Right atrium auricular region (tissue), 2 donors: ENCODE measurements around the gene IRS2. TPM values are rescaled to one million over a fixed set of nuclear protein-coding genes. Genes with fewer than 3 reads are reported as not detected.

Source experiments
- DNase-seq: peaks from one replicate; pipeline ENCODE4 v3.0.0-alpha.2; 2019; ENCODE audit warnings: low spot score
- H3K27ac ChIP-seq, 2 donors: fragments of 200-600 bp; sonication (generic); 1 replicate in 1 of 2; 2 replicates in 1 of 2; pipeline ENCODE4 v1.5.1; 2016 to 2019
- H3K27me3 ChIP-seq, 2 donors: fragments of 200-600 bp; sonication (generic); one replicate each; pipeline versions ENCODE4 v1.5.1 to v1.6.0; 2017 to 2019
- H3K36me3 ChIP-seq: fragments of 200-600 bp; sonication (generic); one replicate; pipeline ENCODE4 v1.5.1; 2016
- H3K4me1 ChIP-seq, 2 donors: fragments of 200-600 bp; sonication (generic); one replicate each; pipeline versions ENCODE4 v1.5.1 to v1.6.0; 2017 to 2019
- H3K4me3 ChIP-seq, 2 donors: fragments of 200-600 bp; sonication (generic); 1 replicate in 1 of 2; 2 replicates in 1 of 2; pipeline ENCODE4 v1.5.1; 2017 to 2019; ENCODE audit warnings: mild to moderate bottlenecking in 1 of 2, moderate library complexity in 1 of 2
- H3K9me3 ChIP-seq, 2 donors: fragments of 200-600 bp; sonication (generic); one replicate each; pipeline ENCODE4 v1.5.1; 2019
- total RNA-seq, 2 donors: library from RNA; depleted of rRNA; stranded (reverse); fragments of >200 nt; gene quantifications; one replicate each; pipeline ENCODE4 v1.1.0, GENCODE V29; 2016
- TF ChIP-seq, protein P1 (sequence below), 2 donors: fragments of 200-600 bp; sonication (generic); IDR thresholded peaks; one replicate each; pipeline ENCODE4 v1.5.1; 2019; ENCODE audit warnings: antibody characterized with exemption in 2 of 2

Gene IRS2
- total RNA-seq, 2 donors from 2014 or later: 21.2 to 57.6 TPM

DNA sequence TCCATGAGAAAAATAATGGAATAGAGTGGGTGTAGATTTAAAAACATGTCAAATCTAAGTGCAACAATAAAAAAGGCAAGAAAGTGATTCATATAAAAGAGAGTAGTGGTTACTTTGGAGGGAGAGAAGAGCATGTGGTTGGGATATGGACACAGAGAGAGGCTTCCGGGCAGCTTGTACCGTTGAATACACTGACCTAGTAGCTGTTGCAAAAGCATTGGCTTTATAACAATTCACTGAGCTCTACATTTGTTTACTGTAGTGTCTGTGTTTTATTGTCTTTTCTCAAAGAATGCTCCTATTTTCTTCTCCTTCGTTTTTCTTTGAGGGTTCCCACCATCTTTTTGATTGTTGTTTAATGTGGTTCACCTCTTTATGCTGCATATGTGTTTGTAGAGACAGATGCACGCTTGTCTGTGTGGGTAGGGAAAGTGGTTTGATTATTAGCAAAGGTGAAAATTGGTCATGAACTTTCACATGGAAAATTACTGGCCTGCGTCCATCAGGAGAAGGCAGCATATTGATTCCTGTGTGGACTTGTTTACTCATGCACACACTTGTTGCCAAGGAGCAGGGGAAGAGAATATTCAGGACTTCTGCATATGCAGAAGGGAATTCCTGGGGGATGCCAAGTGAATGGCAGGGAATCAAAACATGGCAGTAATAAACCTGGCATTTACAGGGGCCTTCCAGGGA lies 29.9 kb upstream of the IRS2 start:
- H3K9me3 ChIP-seq: no peaks in the 10 kb centered on the region
- TF ChIP-seq, protein P1, sequence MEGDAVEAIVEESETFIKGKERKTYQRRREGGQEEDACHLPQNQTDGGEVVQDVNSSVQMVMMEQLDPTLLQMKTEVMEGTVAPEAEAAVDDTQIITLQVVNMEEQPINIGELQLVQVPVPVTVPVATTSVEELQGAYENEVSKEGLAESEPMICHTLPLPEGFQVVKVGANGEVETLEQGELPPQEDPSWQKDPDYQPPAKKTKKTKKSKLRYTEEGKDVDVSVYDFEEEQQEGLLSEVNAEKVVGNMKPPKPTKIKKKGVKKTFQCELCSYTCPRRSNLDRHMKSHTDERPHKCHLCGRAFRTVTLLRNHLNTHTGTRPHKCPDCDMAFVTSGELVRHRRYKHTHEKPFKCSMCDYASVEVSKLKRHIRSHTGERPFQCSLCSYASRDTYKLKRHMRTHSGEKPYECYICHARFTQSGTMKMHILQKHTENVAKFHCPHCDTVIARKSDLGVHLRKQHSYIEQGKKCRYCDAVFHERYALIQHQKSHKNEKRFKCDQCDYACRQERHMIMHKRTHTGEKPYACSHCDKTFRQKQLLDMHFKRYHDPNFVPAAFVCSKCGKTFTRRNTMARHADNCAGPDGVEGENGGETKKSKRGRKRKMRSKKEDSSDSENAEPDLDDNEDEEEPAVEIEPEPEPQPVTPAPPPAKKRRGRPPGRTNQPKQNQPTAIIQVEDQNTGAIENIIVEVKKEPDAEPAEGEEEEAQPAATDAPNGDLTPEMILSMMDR (IDR thresholded peaks at IDR 0.05): no peak
- H3K36me3 ChIP-seq: no peaks in the 10 kb centered on the region
- H3K4me1 ChIP-seq: no peaks in the 10 kb centered on the region
- no peak for DNase-seq
- no peak overlapping the region for H3K27ac ChIP-seq
- H3K27me3 ChIP-seq: no peaks in the 10 kb centered on the region
- no peak overlapping the region for H3K4me3 ChIP-seq

DNA sequence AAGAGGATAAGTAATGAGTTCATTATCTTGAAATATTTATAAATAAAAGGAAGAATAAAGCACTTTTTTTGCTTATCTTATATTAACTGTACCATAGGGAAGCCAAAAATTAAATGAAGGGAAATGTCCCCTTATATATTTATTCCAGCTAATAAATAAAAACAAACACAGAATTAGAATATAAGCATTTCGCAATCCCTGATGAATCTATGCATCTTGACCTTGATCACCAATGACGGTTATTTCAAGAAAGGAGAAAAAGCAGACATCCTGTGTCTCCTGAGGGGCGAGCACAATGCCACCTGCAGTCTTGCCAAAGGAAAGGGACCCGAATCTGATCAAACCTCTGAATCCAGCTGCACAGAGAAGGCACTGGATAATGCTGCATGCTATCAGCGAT lies 29.3 kb upstream of the IRS2 start:
- Histone ChIP-seq H3K27me3 (no peaks in the 10 kb centered on the region), H3K36me3 (no peaks in the 10 kb centered on the region), H3K4me1 (no peaks in the 10 kb centered on the region), H3K27ac (no peak overlapping the region), H3K9me3 (no peaks in the 10 kb centered on the region), H3K4me3 (no peak overlapping the region)
- TF ChIP-seq, protein P1 (IDR thresholded peaks at IDR 0.05): no peak
- DNase-seq: no peak

- DNase-seq: no peak
- TF ChIP-seq, protein P1 (IDR thresholded peaks at IDR 0.05): no peak
- Histone ChIP-seq H3K4me1 (no peaks in the 10 kb centered on the region), H3K27ac (no peak overlapping the region), H3K27me3 (no peaks in the 10 kb centered on the region), H3K4me3 (no peak overlapping the region), H3K36me3 (no peaks in the 10 kb centered on the region), H3K9me3 (no peaks in the 10 kb centered on the region)
These were observed 27.3 kb upstream of the IRS2 start for GRCh38 chr13:109813663-109814062.

GRCh38 chr13:109812382-109812781 lies 26.0 kb upstream of the IRS2 start:
- no peaks in the 10 kb centered on the region for H3K4me1 ChIP-seq
- no peak for DNase-seq
- no peaks in the 10 kb centered on the region for H3K9me3 ChIP-seq
- H3K27ac ChIP-seq: no peak overlapping the region
- TF ChIP-seq, protein P1 (IDR thresholded peaks at IDR 0.05): no peak
- H3K36me3 ChIP-seq: no peaks in the 10 kb centered on the region
- H3K4me3 ChIP-seq: no peak overlapping the region
- H3K27me3 ChIP-seq: no peaks in the 10 kb centered on the region

DNA sequence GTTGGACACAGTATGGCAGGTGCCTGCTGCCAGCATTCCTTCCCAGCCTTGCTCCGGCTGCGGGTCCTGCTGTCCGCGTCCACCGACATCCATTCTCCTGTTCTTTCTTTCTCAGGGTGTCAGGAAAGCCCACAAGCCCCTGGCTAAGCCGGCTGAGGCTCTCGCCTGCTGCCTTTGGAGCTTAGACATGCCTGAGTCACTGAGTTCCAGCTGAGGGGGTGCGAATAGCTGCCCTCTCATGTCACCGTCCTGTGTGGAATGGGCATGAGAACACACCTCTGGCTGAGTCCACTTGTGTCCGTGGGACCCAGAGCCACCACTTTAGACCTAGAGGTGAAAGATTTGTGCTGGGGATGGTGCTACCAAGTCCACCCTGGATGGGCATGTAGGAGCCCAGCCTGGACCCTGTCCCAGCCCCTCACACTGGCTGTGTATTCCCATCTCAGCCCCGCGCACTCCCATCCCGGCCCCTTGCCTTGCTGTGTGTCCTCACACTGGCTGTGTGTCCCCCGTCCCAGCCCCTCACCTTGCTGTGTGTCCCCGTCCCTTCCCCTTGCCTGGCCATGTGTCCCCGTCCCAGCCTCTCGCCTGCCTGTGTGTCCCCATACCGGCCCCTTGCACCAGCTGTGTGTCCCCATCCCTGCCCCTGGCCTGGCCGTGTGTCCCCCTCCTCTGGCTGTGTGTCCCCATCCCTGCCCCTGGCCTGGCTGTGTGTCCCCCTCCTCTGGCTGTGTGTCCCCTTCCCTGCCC lies 24.6 kb upstream of the IRS2 start:
- TF ChIP-seq, protein P1 (IDR thresholded peaks at IDR 0.05): no peak
- H3K27me3 ChIP-seq: no peaks in the 10 kb centered on the region
- H3K36me3 ChIP-seq: no peaks in the 10 kb centered on the region
- no peak overlapping the region for H3K4me3 ChIP-seq
- no peak for DNase-seq
- H3K27ac ChIP-seq: no peak overlapping the region
- H3K9me3 ChIP-seq: no peaks in the 10 kb centered on the region
- H3K4me1 ChIP-seq: no peaks in the 10 kb centered on the region
